ENCODE results near the gene KLHL1.

KLHL1 gene

DNA sequence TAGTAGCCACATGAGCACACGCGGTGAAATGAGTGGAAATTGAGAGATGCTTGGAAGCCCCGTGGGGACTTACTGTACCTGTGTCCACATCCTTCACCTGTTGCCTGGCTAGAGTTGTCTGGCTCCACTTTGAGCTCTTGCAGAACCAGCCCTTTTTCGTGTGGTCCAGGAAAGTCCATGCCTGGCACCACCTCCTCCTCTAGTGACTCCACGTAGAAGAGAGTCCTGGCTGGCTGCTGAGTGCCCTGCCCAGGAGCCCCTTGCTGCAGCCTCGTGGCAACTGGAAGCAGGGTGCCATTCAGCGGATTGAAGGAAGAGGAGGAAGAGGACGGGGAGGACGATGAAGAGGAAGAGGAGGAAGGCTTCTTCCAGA, 1.1 kb downstream of the KLHL1 start:
- H3K4me1 Mint-ChIP-seq: peaks cover 13% of the 10 kb centered on the region
- H3K4me3 Mint-ChIP-seq: peak overlapping the region; percentile 84
- TF ChIP-seq, protein P1, sequence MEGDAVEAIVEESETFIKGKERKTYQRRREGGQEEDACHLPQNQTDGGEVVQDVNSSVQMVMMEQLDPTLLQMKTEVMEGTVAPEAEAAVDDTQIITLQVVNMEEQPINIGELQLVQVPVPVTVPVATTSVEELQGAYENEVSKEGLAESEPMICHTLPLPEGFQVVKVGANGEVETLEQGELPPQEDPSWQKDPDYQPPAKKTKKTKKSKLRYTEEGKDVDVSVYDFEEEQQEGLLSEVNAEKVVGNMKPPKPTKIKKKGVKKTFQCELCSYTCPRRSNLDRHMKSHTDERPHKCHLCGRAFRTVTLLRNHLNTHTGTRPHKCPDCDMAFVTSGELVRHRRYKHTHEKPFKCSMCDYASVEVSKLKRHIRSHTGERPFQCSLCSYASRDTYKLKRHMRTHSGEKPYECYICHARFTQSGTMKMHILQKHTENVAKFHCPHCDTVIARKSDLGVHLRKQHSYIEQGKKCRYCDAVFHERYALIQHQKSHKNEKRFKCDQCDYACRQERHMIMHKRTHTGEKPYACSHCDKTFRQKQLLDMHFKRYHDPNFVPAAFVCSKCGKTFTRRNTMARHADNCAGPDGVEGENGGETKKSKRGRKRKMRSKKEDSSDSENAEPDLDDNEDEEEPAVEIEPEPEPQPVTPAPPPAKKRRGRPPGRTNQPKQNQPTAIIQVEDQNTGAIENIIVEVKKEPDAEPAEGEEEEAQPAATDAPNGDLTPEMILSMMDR (IDR thresholded peaks at IDR 0.05): no peak
- H3K36me3 Mint-ChIP-seq (ENCODE audit: low read depth): no peaks in the 10 kb centered on the region
- H3K27ac Mint-ChIP-seq: no peak overlapping the region
- H3K9me3 Mint-ChIP-seq: no peaks in the 10 kb centered on the region
- H3K27me3 Mint-ChIP-seq (ENCODE audit: low read depth, poor library complexity): peaks cover 59% of the 10 kb centered on the region
- DNase-seq: no peak

- Mint-ChIP-seq H3K36me3 (ENCODE audit: low read depth) (no peaks in the 10 kb centered on the region), H3K4me1 (peaks cover 13% of the 10 kb centered on the region), H3K27me3 (ENCODE audit: low read depth, poor library complexity) (peaks cover 47% of the 10 kb centered on the region), H3K27ac (no peak overlapping the region), H3K4me3 (no peak overlapping the region), H3K9me3 (no peaks in the 10 kb centered on the region)
- DNase-seq: no peak
- TF ChIP-seq, protein P1 (IDR thresholded peaks at IDR 0.05): no peak
Measured at GRCh38 chr13:70104481-70104880, 3.8 kb downstream of the KLHL1 start.

- Mint-ChIP-seq H3K9me3 (no peaks in the 10 kb centered on the region), H3K27ac (no peak overlapping the region), H3K4me1 (no peaks in the 10 kb centered on the region), H3K36me3 (ENCODE audit: low read depth) (no peaks in the 10 kb centered on the region), H3K27me3 (ENCODE audit: low read depth, poor library complexity) (peaks cover 5% of the 10 kb centered on the region), H3K4me3 (no peak overlapping the region)
- TF ChIP-seq, protein P1 (IDR thresholded peaks at IDR 0.05): peak; percentile 49
- no peak for DNase-seq
Measured at GRCh38 chr13:70098669-70099068, 9.6 kb downstream of the KLHL1 start.

DNA sequence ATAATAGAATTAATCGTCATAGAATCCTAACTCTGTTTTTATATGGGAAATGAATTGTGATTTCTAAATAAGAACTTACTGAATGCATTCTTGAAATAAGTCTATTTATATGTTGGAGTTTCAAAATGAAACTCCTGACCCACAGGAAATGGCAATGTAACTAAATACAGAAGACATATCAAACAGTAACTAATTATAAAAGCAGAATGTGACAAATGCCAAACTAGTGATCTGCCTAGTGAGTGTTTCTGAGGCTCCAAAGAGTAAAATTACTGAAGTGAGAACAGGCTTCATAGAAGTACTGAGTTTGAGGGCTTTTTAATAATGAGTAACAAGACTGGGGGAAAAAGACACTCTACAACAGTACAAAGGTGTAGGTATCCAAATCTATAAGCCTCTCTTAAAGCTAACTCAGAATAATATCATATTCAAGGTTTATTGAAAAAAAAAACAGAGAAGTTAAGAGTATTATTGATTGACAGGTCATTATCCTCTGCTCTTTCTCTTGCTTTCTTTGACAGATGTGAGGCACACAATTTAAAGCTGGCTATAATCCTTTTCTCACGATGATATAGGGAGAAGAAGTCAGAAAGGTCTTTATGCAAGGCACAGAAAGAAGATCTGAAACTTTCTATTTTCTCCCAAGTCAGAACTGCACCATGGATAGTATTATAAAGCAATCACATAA, 18.1 kb downstream of the KLHL1 start:
- no peaks in the 10 kb centered on the region for H3K27me3 Mint-ChIP-seq (ENCODE audit: low read depth, poor library complexity)
- no peaks in the 10 kb centered on the region for H3K4me1 Mint-ChIP-seq
- no peak overlapping the region for H3K27ac Mint-ChIP-seq
- no peaks in the 10 kb centered on the region for H3K36me3 Mint-ChIP-seq (ENCODE audit: low read depth)
- DNase-seq: no peak
- H3K9me3 Mint-ChIP-seq: no peaks in the 10 kb centered on the region
- TF ChIP-seq, protein P1 (IDR thresholded peaks at IDR 0.05): no peak
- no peak overlapping the region for H3K4me3 Mint-ChIP-seq

DNA sequence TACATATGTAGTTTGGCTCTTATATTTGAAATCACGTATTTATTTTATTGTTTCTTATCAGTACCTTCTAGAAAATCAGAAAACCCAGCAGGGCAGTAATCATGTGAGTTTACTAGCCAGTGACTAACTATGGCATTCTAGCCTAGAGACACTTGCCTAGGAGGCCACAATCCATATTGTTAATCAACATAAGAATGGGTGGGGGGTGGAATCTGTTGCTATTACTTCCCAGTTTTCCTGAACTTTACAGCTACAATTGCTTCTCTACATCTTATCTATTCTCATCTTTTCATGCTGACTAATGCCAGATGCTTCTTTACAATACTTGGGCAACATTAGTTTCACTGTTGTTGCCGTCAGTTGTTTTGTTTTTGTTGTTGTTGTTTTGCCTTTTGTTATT, 19.3 kb downstream of the KLHL1 start:
- no peaks in the 10 kb centered on the region for H3K27me3 Mint-ChIP-seq (ENCODE audit: low read depth, poor library complexity)
- H3K4me3 Mint-ChIP-seq: no peak overlapping the region
- TF ChIP-seq, protein P1 (IDR thresholded peaks at IDR 0.05): no peak
- no peak overlapping the region for H3K27ac Mint-ChIP-seq
- H3K9me3 Mint-ChIP-seq: no peaks in the 10 kb centered on the region
- H3K4me1 Mint-ChIP-seq: no peaks in the 10 kb centered on the region
- no peaks in the 10 kb centered on the region for H3K36me3 Mint-ChIP-seq (ENCODE audit: low read depth)
- no peak for DNase-seq

DNA sequence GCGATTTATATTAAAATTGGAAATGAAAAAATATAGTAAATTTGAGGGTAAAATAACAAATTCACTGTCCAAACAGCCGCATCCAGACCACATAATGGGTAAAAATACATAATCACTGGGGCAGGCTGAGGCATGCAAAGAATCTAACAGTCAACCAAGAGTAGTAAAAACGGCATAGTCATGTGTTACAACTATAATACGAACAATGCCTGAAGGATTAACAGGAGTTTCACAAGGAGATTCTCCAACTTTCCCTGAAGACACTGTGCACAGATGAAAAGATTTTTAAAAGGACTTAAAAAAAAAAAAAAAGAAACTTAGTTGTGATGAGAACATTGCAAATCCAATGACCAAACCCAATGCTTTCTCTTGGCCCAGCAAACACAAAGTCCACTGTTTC, 21.0 kb downstream of the KLHL1 start:
- TF ChIP-seq, protein P1 (IDR thresholded peaks at IDR 0.05): no peak
- no peak for DNase-seq
- Mint-ChIP-seq H3K9me3 (no peaks in the 10 kb centered on the region), H3K27me3 (ENCODE audit: low read depth, poor library complexity) (no peaks in the 10 kb centered on the region), H3K4me1 (no peaks in the 10 kb centered on the region), H3K27ac (no peak overlapping the region), H3K36me3 (ENCODE audit: low read depth) (no peaks in the 10 kb centered on the region), H3K4me3 (no peak overlapping the region)

Data from nephron progenitor cell (in vitro differentiated cells).